Stimulated activated CD8-positive, alpha-beta memory T cell treated with anti-CD3 and anti-CD28 coated beads, Interleukin-4, amount 100 ng/mL, for 48 hours (primary cell): ENCODE measurements around the gene STEEP1.

Experiments used
- DNase-seq: peaks from one replicate; pipeline ENCODE4 v3.0.0-alpha.2; 2020

Gene STEEP1

DNA sequence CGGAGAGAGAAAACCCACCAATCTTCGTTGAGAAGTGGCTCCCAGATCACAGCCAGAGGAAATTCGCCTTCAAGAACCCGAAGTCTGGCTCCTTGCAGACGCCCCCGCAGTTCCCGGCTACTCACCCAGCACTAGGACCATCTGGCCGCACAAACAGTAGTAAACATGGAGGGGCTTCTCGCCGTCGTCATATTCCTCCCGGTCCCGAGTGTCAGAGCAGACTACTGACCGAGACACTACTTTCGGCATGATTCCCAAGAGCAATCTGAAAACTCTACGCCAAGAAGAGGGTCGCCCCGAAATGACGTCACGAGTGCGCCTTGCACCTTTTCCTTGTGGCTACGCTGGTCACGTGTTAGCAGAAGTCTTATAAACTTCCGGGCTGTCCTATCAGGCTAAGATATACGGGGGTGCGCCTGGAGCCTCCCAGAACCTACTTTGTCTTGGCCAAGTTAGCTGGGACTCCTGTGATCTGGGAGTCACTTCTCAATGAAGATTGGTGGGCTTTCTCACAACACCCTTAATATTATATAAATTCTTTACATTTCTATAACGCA lies at the start of gene STEEP1:
Gene STEEP1 (minus strand): TSS at position 303 of the 557 bp plus-strand sequence. CDS start 54 bp downstream, at position 249.
- DNase-seq: peak; percentile 91

GRCh38 chrX:119614776-119615175 lies 49.6 kb upstream of the STEEP1 start:
- DNase-seq: no peak

DNA sequence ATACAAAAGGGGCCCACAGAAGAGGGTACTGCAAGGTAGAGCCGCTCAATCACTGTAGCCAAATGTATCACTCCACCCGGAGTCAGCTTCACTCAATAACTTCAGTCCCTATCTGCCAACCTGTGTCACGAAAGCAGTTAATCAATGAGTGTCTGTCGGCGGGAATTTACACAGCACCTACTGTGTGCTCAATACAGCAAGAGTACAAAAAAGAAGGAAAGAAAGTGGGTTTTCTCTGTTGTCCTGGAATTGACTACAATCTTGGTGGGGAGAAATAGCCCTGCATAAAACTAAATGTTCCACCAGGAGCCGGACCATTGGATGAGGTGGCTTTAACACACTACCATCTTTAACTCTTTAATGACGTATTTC lies 41.8 kb upstream of the STEEP1 start:
- no peak for DNase-seq

DNA sequence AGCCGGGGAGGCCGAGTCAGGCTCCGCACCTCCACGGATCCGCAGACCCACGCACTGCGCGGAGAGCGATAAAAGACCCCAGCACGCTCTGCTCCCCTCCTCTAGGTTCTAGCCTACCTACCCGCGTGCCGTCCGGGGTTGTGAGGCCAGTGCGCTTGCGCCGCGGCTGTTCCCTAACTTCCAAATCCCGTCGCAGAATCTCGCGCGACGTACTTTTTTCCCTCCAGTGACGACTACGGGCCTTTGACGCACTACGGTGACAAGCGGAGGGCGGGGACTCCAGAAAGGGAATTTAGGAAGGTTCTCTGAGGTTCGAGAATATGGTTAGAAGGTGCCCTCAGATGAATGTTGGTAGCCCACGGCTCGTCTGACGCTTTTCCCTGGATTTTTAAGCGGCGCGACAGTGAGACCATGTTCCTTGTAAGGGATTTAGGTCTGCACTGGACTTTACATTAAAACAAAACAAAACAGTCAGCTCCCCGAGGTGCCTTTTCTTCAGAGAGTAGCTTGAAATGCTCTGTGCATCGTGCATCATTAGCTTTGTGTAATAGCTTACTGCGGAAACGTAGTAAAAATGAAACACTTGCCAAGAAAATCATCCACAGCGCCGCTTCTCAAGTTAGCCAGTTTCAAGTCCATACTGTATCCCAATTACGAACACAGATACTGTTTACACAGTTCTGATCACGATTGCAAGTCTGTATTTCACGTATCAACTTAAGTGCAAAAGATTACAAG lies 41.2 kb upstream of the STEEP1 start, which contains the start of gene NKRF:
Gene NKRF (minus strand): TSS at position 145 of the 738 bp plus-strand sequence.
- DNase-seq: peak; percentile 90

GRCh38 chrX:119605464-119606279 lies 40.5 kb upstream of the STEEP1 start:
- DNase-seq: peak; percentile 53

DNA sequence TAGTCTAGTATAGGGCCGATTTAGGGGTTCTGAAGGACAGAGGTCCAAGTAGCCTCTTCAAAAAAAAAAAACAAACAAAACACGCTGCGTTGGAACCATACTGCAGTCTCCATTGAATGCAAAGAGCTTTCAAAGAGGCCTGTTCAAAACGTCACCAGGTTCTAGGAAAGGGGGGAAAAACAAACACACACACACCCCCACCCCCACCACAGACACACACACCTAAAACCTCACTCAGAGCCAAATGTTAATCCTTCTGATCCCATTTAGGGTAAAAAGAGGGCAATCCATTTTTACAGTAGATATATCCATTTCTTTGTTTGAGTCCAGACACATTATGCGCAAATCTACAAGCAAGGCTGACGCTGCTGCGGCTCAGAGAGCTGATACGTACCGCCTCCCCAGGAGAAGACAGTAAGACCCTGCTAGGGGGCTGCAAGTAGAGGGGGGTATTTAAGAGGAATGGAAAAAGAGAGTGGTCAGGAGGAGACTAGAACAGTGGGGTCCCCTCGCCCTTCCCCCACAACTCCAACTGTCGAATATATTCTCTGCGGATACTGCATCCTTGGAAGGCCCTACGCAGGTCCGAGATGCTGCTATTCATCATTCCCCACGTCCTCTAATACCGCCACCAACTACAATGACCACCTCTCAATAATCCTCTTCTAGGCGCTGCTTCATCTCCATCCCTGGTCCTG lies 39.7 kb upstream of the STEEP1 start:
- no peak for DNase-seq

DNA sequence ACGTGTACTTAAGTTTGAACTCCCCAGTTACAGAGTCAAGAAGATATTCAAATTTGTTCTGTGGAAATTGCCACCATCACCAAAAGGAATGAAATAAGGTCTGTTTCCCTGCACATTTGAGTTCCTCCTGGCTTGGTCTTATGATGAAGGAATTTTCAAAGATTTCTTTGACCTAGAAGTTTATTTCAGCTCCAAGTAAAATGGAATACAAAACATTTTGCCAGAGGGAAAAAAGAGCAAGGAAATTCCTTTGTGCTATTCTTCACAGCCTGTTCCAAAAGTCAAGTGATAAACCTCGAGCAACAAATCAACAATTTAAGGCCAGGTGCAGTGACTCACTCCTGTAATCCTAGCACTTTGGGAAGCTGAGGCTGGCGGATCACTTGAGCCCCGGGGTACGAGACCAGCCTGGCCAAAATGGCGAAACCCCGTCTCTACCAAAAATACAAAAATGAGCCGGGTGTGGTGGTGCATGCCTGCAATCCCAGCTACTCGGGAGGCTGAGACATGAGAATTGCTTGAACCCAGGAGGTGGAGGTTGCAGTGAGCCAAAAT lies 37.6 kb upstream of the STEEP1 start:
- DNase-seq: no peak

DNA sequence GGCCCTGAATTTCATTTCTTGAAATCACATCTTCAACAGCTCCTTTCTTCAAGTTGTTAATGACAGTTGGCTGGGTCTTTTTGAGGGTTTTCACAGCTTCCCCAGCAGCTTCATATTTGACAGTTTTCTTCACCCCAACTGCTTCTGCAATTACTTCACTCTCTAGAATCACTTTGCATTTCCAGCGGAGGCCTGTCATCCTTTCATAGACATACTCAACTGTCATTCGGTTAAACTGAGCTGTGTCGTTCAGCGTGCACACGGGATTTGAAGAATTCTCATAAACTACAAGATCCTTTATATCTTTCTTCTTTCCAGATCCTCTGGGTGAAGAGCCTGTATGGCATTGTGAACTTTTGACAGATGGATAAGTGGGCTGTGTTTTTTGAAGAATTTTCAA lies 24.6 kb upstream of the STEEP1 start:
- no peak for DNase-seq

DNA sequence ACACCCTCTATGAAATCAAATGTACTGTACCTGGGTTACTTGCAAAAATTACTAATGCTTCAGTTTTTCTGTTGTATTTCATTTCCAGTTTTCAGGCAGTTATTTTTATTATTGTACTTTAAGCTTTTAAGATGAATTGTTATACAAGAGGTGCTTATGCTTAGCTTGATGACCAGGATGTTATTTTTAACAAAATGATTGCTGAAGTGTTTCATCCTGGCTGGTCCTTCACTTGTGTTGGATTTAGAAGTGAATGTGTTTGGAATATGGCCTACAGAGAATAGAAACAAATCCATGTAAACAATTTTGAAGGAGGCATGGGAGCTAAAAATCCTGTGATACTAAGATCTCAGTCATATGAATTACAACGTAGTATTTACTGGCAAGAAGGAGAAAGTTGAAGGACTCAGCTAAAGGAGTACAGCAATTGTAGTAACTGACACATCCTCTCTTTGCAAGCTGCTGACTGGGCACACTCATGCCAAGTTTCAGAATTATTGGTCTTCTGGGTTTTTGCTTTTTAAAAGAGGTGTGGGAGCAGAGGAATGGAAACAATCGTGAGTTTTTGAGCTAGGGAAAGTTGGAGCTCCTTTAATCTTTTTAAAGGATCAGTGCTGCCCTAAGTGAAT lies 18.3 kb upstream of the STEEP1 start:
- no peak for DNase-seq

- DNase-seq: no peak
Observed at GRCh38 chrX:119579414-119579813, 14.2 kb upstream of the STEEP1 start.

GRCh38 chrX:119574394-119575266 lies 9.4 kb upstream of the STEEP1 start, which contains the start of gene UBE2A:
UBE2A (plus strand) TSS chrX:119574563; CDS start chrX:119574712, 149 bp downstream.
- DNase-seq: peak; percentile 91

DNA sequence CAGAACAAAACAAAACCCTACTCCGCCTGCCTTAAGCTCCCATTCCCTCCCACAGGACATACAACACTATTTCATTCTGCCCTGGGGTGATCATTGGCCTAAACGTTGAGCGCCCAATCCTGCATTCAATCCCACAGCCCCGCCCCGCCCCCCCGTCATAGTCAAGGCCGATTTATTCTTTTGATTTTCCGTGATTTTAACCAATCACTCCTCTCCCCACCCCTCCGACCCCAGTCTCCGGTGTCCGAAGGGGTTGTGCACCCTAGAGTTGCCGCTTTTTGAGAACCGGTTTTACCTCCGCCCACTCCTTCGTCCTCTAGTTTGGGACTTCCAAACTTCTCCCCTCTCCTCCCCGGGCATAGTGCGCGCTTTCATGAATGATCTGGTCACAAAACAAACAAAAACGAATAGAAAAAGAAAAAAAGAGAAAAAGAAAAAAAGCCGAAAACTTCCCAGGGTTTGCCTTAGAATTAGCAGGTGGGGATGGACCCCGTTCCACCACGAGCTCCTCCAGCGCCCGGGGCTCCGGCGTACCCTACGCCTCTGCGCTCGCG lies 8.7 kb upstream of the STEEP1 start:
- no peak for DNase-seq

DNA sequence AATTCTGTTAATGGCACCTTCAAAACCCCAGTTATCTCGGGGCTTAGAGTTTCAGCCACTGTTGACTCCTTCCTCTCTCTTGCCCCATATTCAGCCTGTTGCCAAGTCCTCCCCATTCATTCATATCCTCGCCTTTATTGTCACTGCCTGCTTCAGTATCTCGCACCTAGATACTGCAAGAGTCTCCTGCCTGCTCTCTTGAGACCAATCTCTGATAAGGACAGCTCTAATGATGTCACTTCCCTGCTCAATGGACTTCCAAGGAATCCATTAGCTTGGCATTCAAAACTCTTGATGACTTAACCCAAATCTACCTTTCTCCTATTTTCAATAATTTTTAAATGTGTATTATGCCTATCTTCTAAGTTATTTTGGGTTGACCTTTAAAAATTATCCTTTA lies 8.0 kb upstream of the STEEP1 start:
- no peak for DNase-seq

- no peak for DNase-seq
Observed at GRCh38 chrX:119570351-119570835, 5.2 kb upstream of the STEEP1 start.

- no peak for DNase-seq
Observed at GRCh38 chrX:119552508-119552907, 12.7 kb downstream of the STEEP1 start.

GRCh38 chrX:119549327-119550016 lies 15.7 kb downstream of the STEEP1 start:
- DNase-seq: no peak

DNA sequence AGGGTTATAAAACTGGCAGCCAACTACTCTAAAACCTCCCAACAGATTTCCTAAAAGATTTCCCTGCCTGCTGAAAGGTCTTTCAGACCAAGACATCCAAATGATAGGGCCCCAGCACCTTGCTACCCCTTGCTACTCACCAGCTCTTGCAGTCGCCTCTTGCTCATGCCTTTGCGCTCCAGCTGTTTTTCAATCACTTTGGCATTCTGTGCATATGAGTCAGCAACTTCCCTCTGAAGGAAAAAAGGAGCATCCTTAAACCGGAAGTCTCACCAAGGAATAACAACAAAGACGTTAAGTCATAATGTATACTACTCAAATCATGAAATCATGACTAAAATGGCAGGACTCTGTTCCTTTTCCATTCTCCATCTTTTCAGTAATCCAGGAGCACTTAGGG lies 24.0 kb downstream of the STEEP1 start:
- no peak for DNase-seq

DNA sequence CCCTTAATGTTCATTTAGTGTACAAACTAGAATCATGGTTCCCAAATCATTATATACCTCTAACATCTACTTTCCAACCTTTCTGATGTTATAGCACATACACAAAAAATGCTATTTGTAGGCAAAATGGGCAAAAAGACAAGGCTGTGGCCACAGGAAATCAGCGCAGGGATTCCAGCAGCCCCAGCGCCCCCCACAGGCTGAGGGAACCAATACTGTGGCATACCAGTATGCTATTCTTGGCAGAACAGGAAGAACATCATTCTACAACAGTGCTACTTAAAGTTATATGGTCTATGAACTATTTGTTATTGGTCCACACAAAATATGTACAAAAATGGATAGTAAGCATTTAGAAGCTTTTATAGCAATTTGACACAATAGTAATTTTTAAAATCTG lies 25.3 kb downstream of the STEEP1 start:
- no peak for DNase-seq

GRCh38 chrX:119537487-119537886 lies 27.7 kb downstream of the STEEP1 start:
- DNase-seq: no peak
